DND-41 (cell line): ENCODE results near the gene IL26.

ENCODE experiments used
- EZH2 ChIP-seq: IDR thresholded peaks from 3 replicates; pipeline ENCODE4 v1.6.1; 2012; ENCODE audit warnings: borderline replicate concordance, low read depth, mild to moderate bottlenecking, moderate library complexity, low read length, inconsistent platforms; ENCODE audit not compliant: severe bottlenecking
- TF ChIP-seq, protein P1 (sequence below): IDR thresholded peaks from 2 replicates; pipeline ENCODE4 v1.5.1; 2012; ENCODE audit warnings: borderline replicate concordance, low read length, moderate library complexity, mild to moderate bottlenecking; ENCODE audit not compliant: poor library complexity, severe bottlenecking; ENCODE audit errors: extremely low read depth

DNA sequence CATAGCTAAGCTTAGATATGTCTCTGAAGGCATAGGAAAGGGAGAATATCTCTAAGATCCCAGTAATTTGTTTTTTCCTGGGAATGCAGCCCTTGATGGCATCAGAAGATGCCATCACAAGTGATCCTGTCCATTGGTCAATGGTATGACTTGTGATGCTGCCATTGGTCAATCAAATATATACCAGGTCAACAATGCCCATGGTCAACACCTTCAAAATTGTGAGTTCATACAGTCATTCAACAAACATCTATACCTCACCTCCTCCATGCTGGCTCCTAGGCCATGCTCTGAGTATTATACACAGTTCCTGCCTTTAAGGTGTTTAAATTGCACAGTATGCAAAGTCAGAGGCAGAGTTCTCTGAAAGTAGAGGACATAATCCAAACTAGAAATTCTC is 47.1 kb upstream of the IL26 start:
- TF ChIP-seq, protein P1, sequence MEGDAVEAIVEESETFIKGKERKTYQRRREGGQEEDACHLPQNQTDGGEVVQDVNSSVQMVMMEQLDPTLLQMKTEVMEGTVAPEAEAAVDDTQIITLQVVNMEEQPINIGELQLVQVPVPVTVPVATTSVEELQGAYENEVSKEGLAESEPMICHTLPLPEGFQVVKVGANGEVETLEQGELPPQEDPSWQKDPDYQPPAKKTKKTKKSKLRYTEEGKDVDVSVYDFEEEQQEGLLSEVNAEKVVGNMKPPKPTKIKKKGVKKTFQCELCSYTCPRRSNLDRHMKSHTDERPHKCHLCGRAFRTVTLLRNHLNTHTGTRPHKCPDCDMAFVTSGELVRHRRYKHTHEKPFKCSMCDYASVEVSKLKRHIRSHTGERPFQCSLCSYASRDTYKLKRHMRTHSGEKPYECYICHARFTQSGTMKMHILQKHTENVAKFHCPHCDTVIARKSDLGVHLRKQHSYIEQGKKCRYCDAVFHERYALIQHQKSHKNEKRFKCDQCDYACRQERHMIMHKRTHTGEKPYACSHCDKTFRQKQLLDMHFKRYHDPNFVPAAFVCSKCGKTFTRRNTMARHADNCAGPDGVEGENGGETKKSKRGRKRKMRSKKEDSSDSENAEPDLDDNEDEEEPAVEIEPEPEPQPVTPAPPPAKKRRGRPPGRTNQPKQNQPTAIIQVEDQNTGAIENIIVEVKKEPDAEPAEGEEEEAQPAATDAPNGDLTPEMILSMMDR = no peak
- no peak for TF ChIP-seq EZH2
